HG03565 (cell line): ENCODE measurements around the gene ZNF621.

Experiments
- ATAC-seq: cut with Tn5 transposase; IDR thresholded peaks from one replicate; pipeline ENCODE4 v1.9.1; 2021; ENCODE audit warnings: mild to moderate bottlenecking, moderate library complexity; ENCODE audit not compliant: unreplicated experiment

The ZNF621 gene

DNA sequence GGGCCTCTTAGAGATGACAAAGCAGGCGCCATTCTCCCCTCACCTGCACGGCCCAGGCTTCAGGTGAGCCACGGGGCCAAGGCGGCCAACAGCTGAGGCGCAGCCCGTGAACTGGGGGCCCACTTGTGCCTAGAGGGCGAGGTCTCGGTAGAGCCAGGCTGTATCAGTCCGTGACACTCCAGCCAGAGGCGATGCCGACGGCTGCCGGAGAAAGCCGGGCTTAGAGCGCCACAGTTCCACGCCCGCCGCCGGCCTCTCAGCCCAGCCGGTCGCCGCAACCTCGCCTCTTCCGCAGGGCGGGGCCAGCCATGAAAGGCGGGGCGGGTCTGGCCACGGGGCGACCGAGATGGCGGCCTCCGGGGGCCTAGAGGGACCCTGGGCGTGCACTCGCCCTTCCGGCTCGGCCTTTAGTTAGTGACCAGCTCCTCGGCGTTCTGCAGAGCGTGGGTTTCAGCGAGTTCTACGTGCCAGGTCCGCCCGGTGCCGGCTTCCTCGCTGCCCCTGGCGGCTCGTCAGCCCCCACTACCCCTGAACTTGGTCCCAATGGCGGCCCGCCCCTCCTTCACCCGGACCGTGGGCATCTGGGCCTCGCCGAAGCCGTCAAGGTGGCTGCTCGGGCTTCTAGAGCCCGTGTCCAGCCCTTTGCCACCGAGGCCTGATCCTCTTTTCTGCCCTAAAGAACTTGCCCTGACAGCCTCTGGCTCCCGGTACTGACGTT lies at the start of gene ZNF621:
ZNF621 (plus strand) TSS at position 393 of the 718 bp plus-strand sequence. CDS start 881 bp downstream, outside the sequence.
- ATAC-seq = peak; percentile 92

DNA sequence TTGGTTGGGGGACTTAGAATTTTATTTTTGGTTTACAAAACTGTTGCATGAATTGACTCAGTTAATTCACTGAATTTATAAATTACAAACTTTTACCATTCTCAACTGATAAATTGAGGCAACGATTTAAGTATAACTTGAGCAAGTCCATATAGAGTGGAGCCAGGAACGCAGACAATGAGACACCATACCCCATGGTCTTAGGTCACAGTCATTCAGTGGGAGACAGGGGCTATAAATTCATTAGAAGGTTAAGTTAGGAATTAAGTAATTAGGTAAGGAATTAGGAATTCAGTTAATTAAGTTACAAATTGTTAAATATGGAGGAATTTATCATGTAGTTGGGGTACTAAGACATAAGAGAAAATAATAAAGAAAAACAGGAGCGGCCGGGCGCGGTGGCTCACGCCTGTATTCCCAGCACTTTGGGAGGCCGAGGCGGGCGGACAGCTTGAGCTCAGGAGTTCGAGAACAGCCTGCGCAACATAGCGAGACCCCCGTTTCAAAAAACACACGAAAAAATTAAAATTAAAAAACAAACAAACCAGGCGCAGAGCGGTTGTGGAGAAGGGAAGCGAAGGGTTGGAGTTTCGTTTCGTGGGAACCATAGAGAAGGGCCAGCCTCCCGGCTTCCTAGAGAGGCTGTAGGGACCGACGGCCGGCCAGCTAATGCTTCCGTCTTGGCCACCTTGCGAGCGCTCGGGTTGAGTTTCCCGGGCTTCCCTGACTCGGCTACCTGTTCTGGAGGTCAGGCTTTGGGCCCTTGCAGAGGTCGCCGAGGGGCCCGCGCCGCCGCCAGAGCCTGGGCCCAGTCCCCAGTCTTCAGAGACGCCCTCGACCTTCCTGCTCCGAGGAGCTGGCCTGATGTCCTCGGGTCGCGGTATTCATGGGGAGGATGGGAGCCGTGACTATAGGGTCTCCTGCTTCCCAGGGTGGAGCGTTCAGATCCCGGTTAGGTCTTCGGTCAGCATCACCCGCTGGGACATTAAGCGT lies 48.0 kb upstream of the ZNF621 start, which contains the start of gene ZNF619:
ZNF619 (plus strand) TSS at position 645 of the 993 bp plus-strand sequence. CDS start 858 bp downstream, outside the sequence.
- ATAC-seq = peak; percentile 73

DNA sequence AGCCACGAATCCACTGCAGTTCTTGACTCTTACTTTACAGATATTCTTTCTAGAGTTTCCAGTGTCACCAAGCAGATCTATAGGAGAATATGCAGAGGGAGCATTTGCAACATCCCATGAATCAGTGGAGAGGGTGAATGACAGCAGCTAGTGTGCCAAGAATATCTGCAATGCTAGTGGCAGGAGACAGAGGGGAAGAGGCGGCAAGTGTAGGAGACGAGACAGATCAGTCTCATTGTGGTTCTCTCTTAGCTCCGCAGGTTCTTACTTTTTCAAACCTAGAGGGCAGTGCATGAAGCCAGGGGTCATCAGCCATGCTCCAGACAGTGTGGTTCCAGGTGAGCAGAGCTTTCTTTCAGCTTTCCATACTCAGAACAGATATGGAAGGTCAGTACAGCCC lies 47.1 kb upstream of the ZNF621 start:
- no peak for ATAC-seq

DNA sequence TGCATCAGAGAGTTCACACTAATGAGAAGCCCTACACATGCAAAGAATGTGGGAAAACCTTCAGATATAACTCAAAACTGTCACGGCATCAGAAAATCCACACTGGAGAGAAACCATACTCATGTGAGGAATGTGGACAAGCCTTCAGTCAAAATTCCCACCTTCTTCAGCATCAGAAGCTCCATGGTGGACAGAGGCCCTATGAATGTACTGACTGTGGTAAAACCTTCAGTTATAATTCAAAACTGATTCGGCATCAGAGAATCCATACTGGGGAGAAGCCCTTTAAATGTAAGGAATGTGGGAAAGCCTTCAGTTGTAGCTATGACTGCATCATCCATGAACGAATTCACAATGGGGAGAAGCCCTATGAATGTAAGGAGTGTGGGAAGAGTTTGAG lies 37.6 kb upstream of the ZNF621 start:
- ATAC-seq = no peak

DNA sequence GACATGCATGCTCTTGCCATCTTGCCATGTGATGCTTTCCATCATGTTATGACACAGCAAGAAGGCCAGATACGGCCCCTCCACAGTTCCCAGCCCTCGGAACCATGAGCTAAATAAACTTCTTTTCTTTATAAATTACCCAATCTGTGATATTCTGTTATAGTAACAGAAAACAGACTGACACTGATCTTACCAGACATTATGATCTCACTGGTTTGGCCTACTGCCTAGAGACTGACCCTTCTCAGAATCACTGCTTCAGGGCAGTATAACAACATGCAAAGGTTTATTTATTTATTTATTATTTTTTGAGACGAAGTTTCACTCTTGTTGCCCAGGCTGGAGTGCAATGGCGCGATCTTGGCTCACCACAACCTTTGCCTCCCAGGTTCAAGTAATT lies 33.8 kb upstream of the ZNF621 start:
- ATAC-seq = no peak

DNA sequence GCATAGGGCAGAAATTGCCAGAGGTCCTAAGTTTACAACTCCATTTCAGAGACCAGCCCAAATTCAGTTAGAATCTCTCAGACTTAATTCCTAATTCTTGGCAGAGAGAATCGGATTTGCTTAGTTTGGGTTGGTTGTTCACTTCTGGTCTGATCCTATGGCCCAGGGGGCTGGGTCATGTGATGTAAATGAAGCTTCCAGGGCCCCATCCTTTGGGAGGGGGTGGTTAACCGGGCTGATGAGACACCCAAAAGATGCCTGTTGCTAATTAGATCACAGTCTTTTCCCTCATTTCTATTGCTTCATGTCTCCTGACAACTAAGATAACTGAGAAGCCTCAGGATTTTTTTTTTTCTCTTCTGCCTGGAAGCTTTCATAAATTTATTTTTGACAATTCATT lies 30.1 kb upstream of the ZNF621 start:
- no peak for ATAC-seq

DNA sequence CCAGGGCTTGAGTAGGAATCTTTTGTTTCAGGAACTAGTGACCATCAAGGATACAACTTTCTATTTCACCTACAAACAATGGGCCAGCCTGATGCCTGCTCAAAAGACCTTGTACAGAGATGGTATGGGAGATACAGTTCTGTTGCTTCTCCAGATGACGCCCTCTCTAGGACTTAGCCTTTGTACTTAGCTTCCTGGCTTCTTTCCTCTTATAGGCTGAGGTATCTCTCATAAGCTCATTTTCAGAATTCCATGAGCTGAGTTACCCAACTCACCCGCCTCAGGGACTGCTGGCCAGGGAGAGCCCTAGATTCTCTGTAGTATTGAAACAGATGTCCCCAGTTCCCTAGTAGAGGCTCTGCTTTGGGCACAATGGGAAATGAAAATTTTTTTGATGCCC lies 27.5 kb upstream of the ZNF621 start:
- ATAC-seq = no peak

DNA sequence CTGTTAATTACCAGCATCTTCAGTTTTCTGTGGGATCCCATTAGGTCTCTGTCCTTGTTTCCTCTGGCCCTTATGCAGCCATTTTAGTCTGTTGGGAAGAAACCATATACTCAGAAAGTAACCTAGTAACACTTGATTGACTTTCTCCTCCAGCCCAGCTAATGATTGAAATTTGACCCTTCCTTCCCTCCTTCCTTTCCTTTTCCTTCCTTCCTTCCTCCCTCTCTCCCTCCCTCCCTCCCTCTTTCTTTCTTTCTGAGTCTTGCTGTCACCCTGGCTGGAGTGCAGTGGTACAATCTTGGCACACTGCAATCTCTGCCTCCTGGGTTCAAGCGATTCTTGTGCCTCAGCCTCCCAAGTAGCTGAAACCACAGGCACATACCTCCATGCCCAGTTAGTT lies 24.8 kb upstream of the ZNF621 start:
- ATAC-seq = no peak

DNA sequence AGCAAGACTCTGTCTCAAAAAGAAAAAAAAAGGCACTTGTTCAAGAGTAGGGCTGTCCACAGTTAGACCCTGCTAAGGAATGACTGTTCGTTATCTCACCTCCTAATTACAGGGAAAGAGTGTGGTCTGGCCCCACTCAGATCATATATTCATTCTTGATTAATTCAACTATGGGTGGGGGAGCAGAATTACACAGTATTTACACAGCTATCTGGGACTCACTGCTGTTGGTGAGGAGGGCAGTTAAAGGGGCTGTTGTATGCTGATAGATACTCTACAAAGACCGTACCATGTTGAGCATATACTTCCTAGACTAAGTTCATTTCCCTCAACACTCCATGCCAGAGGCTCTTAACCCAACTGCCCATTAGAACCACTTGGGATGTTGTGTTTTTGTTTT lies 22.7 kb upstream of the ZNF621 start:
- no peak for ATAC-seq

DNA sequence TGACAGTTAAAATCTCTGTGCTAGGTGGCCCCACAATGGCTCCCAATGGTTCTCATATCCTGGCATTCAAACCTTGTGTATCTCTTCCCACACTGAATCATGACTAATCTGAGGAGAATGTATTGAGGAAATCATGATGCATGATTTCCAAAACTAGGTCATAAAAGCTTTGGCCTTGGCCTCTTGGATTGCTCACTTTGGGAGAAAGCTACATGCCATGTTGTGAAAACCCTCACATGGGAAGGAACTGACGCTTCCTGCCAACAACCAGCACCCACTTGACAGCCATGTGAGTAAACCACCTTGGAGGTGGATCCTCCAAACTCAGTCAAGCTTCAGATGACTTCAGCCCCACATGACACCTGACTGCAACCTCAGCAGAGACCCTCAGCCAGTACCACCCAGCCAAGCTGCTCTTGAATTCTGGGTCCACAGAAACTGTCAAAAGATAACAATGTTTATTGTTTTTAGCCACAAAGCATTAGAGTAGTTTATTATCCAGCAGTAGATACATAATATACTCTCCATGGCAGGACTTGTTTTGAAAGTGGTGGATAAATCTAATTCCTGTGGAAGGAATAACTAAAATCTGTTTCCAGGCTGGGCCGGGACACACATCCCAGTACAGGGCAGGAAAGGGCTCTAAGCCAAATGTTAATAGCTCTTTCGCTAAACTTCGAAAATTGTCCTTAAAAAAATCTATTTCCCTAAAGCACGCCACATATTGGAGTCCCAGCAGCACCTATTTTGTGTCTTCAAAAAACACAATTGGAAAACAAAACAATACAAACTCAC lies 19.9 kb upstream of the ZNF621 start:
- no peak for ATAC-seq

DNA sequence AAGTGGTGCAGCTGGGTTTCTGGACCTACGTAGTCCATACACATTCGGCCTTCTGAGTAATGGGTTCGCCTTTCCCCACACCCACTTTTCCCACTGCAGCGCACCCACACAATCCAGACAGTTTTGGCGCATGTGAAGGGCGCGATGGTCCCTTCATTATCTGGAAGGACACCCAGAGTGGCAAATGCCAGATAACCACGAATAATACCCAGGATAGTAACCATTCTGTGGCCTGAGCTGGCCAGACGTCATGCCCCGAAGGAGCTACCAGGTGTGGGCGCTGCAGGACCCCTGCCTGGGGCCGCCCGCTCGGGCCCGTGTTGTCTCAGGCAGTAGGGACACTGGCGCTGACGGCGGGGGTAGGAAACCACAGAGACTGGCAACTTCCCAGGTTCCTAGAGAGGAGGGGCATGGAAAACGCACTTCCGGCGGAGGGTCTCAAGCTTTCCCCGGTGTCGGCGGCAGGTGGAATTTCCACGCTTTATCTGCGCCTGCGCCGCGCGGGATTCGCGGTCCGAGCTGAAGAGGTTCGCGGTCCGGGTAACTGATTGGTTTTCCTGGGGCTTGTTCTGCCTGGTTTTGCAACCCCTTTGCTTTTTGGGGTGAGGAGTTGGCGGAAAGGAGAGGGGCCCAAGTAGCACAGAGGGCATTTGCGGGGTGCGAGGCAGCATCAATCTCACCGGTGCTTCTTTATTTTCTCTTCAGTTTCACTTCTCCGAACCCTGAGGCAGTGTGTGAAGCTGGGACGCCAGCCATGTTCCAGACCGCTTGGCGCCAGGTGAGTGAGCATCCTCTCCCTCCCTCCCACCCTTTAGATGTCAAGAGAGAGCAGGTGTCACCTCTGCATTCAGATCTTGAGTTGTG lies 18.9 kb upstream of the ZNF621 start, which contains the start of gene ZNF620:
ZNF620 (plus strand) TSS at position 441 of the 864 bp plus-strand sequence; CDS start at position 755, 314 bp downstream.
- no peak for ATAC-seq

DNA sequence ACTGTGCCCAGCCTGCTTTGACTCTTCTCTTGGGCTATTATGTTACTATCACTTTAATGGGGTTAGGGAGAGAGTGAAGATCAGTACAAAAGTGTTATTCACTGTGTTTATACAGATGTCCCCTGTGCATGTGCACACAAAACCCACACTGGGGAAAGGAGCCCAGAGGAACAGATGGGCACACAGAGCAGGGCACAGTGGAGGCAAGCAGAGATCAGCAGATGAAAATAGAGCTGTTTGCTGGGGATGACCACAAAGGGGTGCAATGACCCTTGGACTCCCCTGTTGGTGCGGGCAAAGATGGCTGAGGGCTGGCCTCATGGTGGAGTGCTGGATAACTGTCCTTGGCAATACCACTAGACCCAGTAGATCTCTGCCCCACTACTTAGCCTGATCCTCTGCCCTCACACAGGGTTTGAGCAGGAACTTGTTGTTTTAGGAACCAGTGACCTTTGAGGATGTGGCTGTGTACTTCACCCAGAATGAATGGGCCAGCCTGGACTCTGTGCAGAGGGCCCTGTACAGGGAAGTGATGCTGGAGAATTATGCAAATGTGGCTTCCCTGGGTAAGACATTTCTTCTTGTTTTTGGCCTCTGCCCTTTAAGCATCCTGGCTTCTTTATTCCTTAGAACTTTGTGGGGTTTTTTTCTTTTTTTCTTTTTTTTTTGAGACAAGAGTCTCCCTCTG lies 13.6 kb upstream of the ZNF621 start:
- no peak for ATAC-seq

DNA sequence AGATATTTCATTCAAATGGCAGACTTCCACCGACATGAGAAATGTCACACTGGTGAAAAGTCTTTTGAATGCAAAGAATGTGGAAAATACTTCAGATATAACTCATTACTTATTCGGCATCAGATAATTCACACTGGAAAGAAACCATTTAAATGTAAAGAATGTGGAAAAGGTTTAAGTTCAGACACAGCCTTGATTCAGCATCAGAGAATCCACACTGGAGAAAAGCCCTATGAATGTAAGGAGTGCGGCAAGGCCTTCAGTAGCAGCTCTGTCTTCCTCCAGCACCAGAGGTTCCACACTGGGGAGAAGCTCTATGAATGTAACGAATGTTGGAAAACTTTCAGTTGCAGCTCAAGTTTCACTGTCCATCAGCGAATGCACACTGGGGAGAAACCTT lies 8.6 kb upstream of the ZNF621 start:
- no peak for ATAC-seq

DNA sequence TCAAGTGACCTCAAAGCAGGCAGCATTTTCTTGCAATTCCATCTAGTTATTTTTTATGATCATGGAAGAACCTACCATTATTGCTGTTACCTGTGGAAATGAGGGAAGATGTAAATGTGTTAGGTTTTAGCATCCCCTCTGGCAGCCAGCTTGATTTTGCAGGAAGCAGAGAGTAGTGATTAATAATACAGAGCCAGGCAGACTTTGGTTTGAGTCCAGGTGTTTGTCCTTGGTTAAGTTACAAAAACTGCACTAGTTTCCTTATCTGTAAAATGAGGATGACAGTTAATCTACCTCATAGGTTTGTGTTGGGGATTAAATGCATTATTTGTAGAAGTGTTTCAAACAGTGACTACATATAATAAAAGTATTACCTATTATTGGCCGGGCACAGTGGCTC lies 6.7 kb upstream of the ZNF621 start:
- no peak for ATAC-seq

DNA sequence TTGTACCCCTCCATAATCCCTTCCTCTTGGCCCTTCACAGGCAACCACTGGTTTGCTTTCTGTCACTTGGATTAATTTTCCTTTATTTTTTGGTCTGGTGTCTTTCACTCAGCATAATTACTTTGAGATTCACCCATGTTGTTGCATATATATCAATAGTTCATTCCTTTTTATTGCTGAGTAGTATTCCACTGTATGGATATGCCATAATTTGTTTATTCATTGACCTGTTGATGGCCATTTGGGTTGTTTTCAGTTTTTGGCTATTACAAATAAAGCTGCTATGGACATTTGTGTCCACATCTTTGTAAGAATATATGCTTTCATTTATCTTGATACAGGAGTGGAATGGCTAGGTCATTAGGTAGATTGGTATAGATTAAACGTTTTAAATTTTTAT lies 5.9 kb upstream of the ZNF621 start:
- ATAC-seq = no peak

DNA sequence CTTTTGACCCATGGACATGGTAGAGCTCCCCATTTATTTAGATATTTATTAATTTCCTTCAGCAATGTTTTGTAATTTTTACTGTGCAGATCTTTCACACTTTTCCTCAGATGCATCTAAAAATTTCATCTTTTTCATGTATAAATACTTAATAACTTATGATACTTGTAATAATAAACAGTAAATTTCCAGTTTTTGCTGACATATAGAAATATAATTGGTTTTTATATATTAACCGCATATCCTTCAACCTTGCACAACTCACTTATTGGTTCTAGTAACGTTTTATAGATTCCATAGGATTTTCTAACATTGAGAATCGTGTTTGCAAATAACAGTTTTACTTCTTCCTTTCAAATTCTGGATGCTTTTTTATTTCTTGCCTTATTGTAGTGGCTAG lies 3.5 kb upstream of the ZNF621 start:
- ATAC-seq = no peak

DNA sequence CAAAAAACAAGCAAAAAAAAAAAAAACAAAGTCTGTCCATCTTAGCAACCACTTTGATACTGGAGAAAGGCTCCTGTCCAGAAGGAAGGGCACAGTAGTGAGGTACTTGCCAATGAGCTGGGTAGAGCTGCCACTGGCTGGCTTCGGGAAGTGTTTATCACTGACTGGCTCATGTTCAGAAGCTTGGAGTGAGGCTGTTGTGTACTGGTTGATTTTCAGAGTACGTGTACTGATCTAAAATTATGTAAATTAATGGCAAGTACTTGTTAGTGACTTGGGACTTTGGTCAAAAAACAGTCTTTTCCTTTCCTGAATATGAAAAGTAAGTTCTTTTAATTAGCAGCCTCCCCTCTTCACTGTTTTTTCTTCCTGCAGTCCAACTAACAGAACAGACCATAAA lies 979 bp upstream of the ZNF621 start:
- ATAC-seq = no peak

DNA sequence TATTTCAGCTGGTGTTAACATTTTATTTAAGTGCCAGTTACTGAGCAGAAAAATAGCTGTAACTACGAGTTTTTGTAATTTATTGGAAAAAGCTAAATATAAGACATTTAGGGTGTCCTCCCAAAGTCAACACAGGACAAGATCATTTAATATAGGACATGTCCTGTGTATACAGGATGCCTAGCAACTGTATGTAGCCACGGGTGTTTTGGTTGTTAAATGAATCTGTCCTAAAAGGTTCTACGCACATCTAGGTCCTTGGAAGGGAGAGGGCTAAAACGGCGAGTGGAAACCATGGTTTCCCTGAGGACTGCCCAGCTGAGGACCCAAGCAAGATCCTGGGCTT lies 565 bp upstream of the ZNF621 start:
- peak; percentile 5 for ATAC-seq

DNA sequence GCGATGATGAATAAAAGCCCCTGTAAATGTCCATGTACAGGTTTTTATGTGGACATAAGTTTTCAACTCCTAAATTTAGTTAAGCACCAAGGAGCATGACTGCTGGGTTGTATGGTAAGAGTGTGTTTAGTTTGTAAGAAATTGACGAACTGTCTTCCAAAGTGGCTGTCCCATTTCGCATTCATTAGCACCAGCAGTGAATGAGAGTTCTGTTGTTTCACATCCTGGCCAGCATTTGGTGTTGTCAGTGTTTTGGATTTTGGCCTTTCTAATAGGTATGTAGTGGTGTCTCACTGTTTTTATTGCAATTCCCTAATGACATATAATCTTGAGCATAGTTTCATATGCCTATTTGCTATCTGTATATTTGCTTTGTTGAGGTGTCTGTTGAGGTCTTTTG lies 3.7 kb downstream of the ZNF621 start:
- no peak for ATAC-seq

DNA sequence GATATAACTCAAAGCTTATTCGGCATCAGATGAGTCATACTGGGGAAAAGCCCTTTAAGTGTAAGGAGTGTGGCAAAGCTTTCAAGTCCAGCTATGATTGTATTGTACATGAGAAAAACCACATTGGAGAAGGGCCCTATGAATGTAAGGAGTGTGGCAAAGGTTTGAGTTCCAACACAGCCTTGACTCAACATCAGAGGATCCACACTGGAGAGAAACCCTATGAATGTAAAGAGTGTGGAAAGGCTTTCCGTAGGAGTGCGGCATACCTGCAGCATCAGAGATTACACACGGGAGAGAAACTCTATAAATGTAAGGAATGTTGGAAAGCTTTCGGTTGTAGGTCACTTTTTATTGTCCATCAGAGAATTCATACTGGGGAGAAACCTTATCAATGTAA lies 7.5 kb downstream of the ZNF621 start:
- ATAC-seq = no peak
